ENCODE measurements around the gene WDR45B.

GRCh38 chr17:82611140-82612058 is 36.8 kb downstream of the WDR45B start:
- TF ChIP-seq CTCF (IDR thresholded peaks at IDR 0.05) (no peak), ZFX (IDR thresholded peaks at IDR 0.05; ENCODE audit: borderline replicate concordance) (no peak)
